Measurements from ENCODE around the gene DNM3.
"Not testable (repeated sequence)": the region's sequence is repeated elsewhere in the genome, so short reads cannot be mapped to it uniquely, and the experiment has no call there.

GRCh38 chr1:171799698-171800097, 41.6 kb upstream of the DNM3 start:
- not testable (repeated sequence) for TF ChIP-seq CTCF (IDR thresholded peaks at IDR 0.05; ENCODE audit: control extremely low read depth in 1 of 3, insufficient read depth in 1 of 3, low read depth in 1 of 3, low read length in 3 of 3); EGR1 (IDR thresholded peaks at IDR 0.05; ENCODE audit: borderline replicate concordance, low read depth, low read length); RXRA (IDR thresholded peaks at IDR 0.05; ENCODE audit: insufficient read depth, low read depth, low read length); EP300 (IDR thresholded peaks at IDR 0.05; ENCODE audit: borderline replicate concordance in 1 of 2, low read depth in 2 of 2, low read length in 2 of 2); JUND (IDR thresholded peaks at IDR 0.05; ENCODE audit: low read length); CREB1 (IDR thresholded peaks at IDR 0.05); SUZ12 (IDR thresholded peaks at IDR 0.05; ENCODE audit: low read length); CTBP2 (IDR thresholded peaks at IDR 0.05; ENCODE audit: borderline replicate concordance, insufficient read depth, insufficient read length, low read length); ZNF274 (IDR thresholded peaks at IDR 0.05; ENCODE audit: borderline replicate concordance, extremely low read depth, low read length); PHF8 (conservative IDR thresholded peaks at IDR 0.05; ENCODE audit: low read depth, low read length)

Data from H1 (cell line).